Measurements from ENCODE around the gene ADSL.

Gene ADSL

GRCh38 chr22:40328546-40329456 is 17.5 kb upstream of the ADSL start:
- DNase-seq, result no peak

GRCh38 chr22:40329466-40329865 is 16.8 kb upstream of the ADSL start:
- DNase-seq, result no peak

GRCh38 chr22:40330086-40330485 is 16.2 kb upstream of the ADSL start:
- DNase-seq, result no peak

GRCh38 chr22:40330615-40331014 is 15.7 kb upstream of the ADSL start:
- no peak for DNase-seq

- DNase-seq, result no peak
Measured at GRCh38 chr22:40331706-40332105, 14.6 kb upstream of the ADSL start.

- DNase-seq, result no peak
Measured at GRCh38 chr22:40332319-40332781, 13.9 kb upstream of the ADSL start.

- DNase-seq, result no peak
Measured at GRCh38 chr22:40334060-40334459, 12.2 kb upstream of the ADSL start.

- DNase-seq, result no peak
Measured at GRCh38 chr22:40334899-40335298, 11.4 kb upstream of the ADSL start.

- no peak for DNase-seq
Measured at GRCh38 chr22:40335358-40335757, 10.9 kb upstream of the ADSL start.

GRCh38 chr22:40340044-40340443 is 6.3 kb upstream of the ADSL start:
- no peak for DNase-seq

GRCh38 chr22:40341604-40342003 is 4.7 kb upstream of the ADSL start:
- DNase-seq, result no peak

- no peak for DNase-seq
Measured at GRCh38 chr22:40342521-40342920, 3.8 kb upstream of the ADSL start.

GRCh38 chr22:40345271-40345670 is 1.0 kb upstream of the ADSL start:
- peak; percentile 22 for DNase-seq

GRCh38 chr22:40345815-40346184 is 500 bp upstream of the ADSL start:
- peak; percentile 64 for DNase-seq

GRCh38 chr22:40347300-40347699 is 1.0 kb downstream of the ADSL start:
- DNase-seq, result no peak

- peak; percentile 21 for DNase-seq
Measured at GRCh38 chr22:40348025-40348658, 1.8 kb downstream of the ADSL start.

- DNase-seq, result no peak
Measured at GRCh38 chr22:40352763-40353162, 6.5 kb downstream of the ADSL start.

- no peak for DNase-seq
Measured at GRCh38 chr22:40361100-40361499, 14.8 kb downstream of the ADSL start.

- no peak for DNase-seq
Measured at GRCh38 chr22:40363059-40363458, 16.8 kb downstream of the ADSL start.

GRCh38 chr22:40364431-40364830 is 18.1 kb downstream of the ADSL start:
- no peak for DNase-seq

- no peak for DNase-seq
Measured at GRCh38 chr22:40366068-40366467, 19.8 kb downstream of the ADSL start.

- no peak for DNase-seq
Measured at GRCh38 chr22:40367342-40367741, 21.0 kb downstream of the ADSL start.

- DNase-seq, result no peak
Measured at GRCh38 chr22:40368016-40368415, 21.7 kb downstream of the ADSL start.

- DNase-seq, result no peak
Measured at GRCh38 chr22:40368836-40369235, 22.5 kb downstream of the ADSL start.

Data from NCI-H1092 treated with DMSO at 0.1 percent for 48 hours (cell line).